AG10803 (cell line): ENCODE measurements around the gene ATP2B2.

Experiments used
- DNase-seq: peaks from one replicate; pipeline ENCODE4 v3.0.0; 2010; ENCODE audit warnings: low read depth
- H3K4me3 ChIP-seq: 2 replicates; pipeline ENCODE4 v1.5.1; 2011; ENCODE audit warnings: mild to moderate bottlenecking, low read length, control low read depth
- TF ChIP-seq, protein P1 (sequence below): conservative IDR thresholded peaks from 2 replicates; pipeline ENCODE4 v1.5.1; 2011; ENCODE audit warnings: mild to moderate bottlenecking, low read length, control low read depth, inconsistent platforms

The ATP2B2 gene

GRCh38 chr3:10507331-10507730, 1.9 kb upstream of the ATP2B2 start:
- TF ChIP-seq, protein P1, sequence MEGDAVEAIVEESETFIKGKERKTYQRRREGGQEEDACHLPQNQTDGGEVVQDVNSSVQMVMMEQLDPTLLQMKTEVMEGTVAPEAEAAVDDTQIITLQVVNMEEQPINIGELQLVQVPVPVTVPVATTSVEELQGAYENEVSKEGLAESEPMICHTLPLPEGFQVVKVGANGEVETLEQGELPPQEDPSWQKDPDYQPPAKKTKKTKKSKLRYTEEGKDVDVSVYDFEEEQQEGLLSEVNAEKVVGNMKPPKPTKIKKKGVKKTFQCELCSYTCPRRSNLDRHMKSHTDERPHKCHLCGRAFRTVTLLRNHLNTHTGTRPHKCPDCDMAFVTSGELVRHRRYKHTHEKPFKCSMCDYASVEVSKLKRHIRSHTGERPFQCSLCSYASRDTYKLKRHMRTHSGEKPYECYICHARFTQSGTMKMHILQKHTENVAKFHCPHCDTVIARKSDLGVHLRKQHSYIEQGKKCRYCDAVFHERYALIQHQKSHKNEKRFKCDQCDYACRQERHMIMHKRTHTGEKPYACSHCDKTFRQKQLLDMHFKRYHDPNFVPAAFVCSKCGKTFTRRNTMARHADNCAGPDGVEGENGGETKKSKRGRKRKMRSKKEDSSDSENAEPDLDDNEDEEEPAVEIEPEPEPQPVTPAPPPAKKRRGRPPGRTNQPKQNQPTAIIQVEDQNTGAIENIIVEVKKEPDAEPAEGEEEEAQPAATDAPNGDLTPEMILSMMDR, result no peak
- DNase-seq, result no peak
- H3K4me3 ChIP-seq, result no peak overlapping the region

DNA sequence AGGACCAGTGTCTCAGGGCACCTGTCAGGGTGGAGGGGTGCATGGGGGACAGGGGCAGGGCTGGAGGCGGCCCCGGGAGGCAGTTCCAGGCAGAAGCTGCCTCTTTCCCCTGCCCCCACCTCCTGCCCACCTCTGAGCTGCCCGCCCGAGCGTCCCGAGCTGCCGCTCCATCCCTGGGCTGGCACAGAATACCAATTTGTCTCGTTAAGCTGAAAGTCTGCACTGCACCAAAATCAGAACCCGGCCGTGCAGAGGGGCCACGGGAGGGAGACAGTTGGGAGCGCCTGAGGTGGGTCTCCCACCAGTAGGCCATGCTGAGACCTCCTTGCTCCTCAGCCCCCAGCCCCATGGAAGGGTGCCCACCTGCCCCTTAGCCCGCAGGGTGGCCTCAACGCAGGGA, 1.3 kb upstream of the ATP2B2 start:
- TF ChIP-seq, protein P1, result no peak

GRCh38 chr3:10505791-10506585, 602 bp upstream of the ATP2B2 start:
- TF ChIP-seq, protein P1, result no peak
- no peak for DNase-seq
- H3K4me3 ChIP-seq, result no peak overlapping the region

More for the DNA sequence above, 1.3 kb upstream of the ATP2B2 start:
- no peak for DNase-seq
- no peak overlapping the region for H3K4me3 ChIP-seq

DNA sequence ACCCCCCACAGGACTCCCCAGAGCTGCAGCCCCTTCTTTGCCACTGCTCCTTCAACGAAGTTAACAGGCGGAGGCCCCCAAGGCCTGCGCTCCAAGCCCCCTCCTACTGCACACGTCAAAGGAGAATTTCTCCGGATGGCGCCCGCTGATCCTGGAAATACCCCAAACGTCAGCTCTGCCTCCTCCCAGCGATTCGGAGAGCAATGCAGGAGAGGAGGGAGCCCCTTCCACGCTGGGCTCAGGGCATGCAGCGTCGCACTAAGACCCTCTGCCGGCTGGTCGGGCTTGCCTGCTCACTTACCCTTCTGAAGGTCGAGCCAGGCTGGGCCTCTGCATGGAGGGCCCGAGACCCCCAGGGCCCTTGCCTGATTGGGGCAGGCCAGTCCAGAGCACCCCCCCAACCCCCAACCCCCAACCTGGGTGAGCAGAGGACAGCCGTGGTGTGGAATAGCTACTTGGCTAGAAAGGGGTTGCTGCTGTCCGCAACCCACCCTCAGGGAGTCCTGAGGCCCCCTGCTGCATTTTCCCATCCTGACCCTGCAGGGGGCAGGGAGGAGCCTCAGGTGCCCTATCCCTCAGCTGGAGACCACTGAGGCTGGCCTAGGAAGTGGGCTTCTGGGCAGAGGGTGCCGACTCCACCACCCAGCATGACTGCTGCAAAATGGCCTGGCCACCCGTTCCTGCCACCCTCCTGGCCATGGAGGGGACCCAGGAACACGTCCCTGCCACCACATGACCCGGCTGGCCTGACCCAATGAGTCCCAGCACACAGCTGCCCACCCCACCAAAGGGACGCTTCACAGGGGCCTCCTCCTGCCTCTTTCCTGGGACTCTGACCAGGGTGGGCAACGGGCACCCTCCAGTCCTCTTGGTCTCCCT, 976 bp downstream of the ATP2B2 start:
- no peak overlapping the region for H3K4me3 ChIP-seq
- DNase-seq, result no peak
- TF ChIP-seq, protein P1, result no peak

GRCh38 chr3:10503217-10503796, 2.1 kb downstream of the ATP2B2 start:
- DNase-seq, result no peak
- no peak overlapping the region for H3K4me3 ChIP-seq
- TF ChIP-seq, protein P1, result no peak

GRCh38 chr3:10502185-10502880, 3.1 kb downstream of the ATP2B2 start:
- TF ChIP-seq, protein P1, result no peak
- DNase-seq, result no peak

More at GRCh38 chr3:10502185-10502880, 3.1 kb downstream of the ATP2B2 start:
- H3K4me3 ChIP-seq, result no peak overlapping the region
